C4-2B (cell line): ENCODE results near the gene TUFM.

Source experiments
- ZFX ChIP-seq: fragments of 450-650 bp; IDR thresholded peaks from 2 replicates; pipeline ENCODE4 v1.6.1; 2017
- TF ChIP-seq, protein P1 (sequence below): fragments of 450-650 bp; conservative IDR thresholded peaks from 2 replicates; pipeline ENCODE4 v1.5.1; 2017; ENCODE audit warnings: mild to moderate bottlenecking

DNA sequence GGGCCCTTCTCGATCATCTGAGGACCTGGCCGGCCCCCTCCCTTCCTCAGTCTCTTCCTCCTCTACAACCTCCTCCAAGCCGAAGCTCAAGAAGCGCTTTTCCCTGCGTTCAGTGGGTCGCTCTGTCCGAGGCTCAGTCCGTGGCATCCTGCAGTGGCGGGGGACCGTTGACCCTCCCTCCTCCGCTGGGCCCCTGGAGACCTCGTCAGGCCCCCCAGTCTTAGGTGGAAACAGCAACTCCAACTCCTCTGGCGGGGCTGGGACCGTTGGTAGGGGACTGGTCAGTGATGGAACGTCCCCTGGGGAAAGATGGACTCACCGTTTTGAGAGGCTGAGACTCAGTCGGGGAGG is 20.3 kb upstream of the TUFM start:
- TF ChIP-seq, protein P1, sequence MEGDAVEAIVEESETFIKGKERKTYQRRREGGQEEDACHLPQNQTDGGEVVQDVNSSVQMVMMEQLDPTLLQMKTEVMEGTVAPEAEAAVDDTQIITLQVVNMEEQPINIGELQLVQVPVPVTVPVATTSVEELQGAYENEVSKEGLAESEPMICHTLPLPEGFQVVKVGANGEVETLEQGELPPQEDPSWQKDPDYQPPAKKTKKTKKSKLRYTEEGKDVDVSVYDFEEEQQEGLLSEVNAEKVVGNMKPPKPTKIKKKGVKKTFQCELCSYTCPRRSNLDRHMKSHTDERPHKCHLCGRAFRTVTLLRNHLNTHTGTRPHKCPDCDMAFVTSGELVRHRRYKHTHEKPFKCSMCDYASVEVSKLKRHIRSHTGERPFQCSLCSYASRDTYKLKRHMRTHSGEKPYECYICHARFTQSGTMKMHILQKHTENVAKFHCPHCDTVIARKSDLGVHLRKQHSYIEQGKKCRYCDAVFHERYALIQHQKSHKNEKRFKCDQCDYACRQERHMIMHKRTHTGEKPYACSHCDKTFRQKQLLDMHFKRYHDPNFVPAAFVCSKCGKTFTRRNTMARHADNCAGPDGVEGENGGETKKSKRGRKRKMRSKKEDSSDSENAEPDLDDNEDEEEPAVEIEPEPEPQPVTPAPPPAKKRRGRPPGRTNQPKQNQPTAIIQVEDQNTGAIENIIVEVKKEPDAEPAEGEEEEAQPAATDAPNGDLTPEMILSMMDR: no peak
- TF ChIP-seq ZFX: no peak
